ENCODE measurements around the gene PITPNM2.

Gene PITPNM2

GRCh38 chr12:123150744-123151456 lies at the start of gene PITPNM2:
Gene PITPNM2, minus strand, starts transcription at chr12:123151090. Its CDS starts 116,500 bp downstream, at chr12:123034590.
- no peak for DNase-seq (ENCODE audit: low spot score)

- no peak for DNase-seq (ENCODE audit: low spot score)
These were observed 49.5 kb upstream of the PITPNM2 start for GRCh38 chr12:123200414-123200813.

- no peak for DNase-seq (ENCODE audit: low spot score)
These were observed 49.0 kb upstream of the PITPNM2 start for GRCh38 chr12:123199936-123200335.

GRCh38 chr12:123187637-123188036 lies 36.7 kb upstream of the PITPNM2 start:
- no peak for DNase-seq (ENCODE audit: low spot score)

GRCh38 chr12:123180171-123180570 lies 29.3 kb upstream of the PITPNM2 start:
- DNase-seq (ENCODE audit: low spot score), result no peak

GRCh38 chr12:123171967-123172366 lies 21.1 kb upstream of the PITPNM2 start:
- DNase-seq (ENCODE audit: low spot score), result no peak

GRCh38 chr12:123167329-123167728 lies 16.4 kb upstream of the PITPNM2 start:
- no peak for DNase-seq (ENCODE audit: low spot score)

- DNase-seq (ENCODE audit: low spot score), result no peak
These were observed 14.6 kb upstream of the PITPNM2 start for GRCh38 chr12:123165537-123165936.

GRCh38 chr12:123164710-123165261 lies 13.9 kb upstream of the PITPNM2 start:
- DNase-seq (ENCODE audit: low spot score), result no peak

- no peak for DNase-seq (ENCODE audit: low spot score)
These were observed 13.3 kb upstream of the PITPNM2 start for GRCh38 chr12:123164222-123164621.

- DNase-seq (ENCODE audit: low spot score), result no peak
These were observed 12.3 kb upstream of the PITPNM2 start for GRCh38 chr12:123163227-123163626.

GRCh38 chr12:123160801-123161487 lies 10.1 kb upstream of the PITPNM2 start:
- DNase-seq (ENCODE audit: low spot score), result no peak

- no peak for DNase-seq (ENCODE audit: low spot score)
These were observed 3.0 kb upstream of the PITPNM2 start for GRCh38 chr12:123153906-123154305.

GRCh38 chr12:123152833-123153232 lies 1.9 kb upstream of the PITPNM2 start:
- DNase-seq (ENCODE audit: low spot score), result no peak

- no peak for DNase-seq (ENCODE audit: low spot score)
These were observed 866 bp upstream of the PITPNM2 start for GRCh38 chr12:123151457-123152454.

- DNase-seq (ENCODE audit: low spot score), result no peak
These were observed 581 bp downstream of the PITPNM2 start for GRCh38 chr12:123150275-123150743.

- no peak for DNase-seq (ENCODE audit: low spot score)
These were observed 1.2 kb downstream of the PITPNM2 start for GRCh38 chr12:123149501-123150274.

GRCh38 chr12:123149088-123149487 lies 1.8 kb downstream of the PITPNM2 start:
- DNase-seq (ENCODE audit: low spot score), result no peak

- no peak for DNase-seq (ENCODE audit: low spot score)
These were observed 2.2 kb downstream of the PITPNM2 start for GRCh38 chr12:123148655-123149054.

- DNase-seq (ENCODE audit: low spot score), result no peak
These were observed 2.7 kb downstream of the PITPNM2 start for GRCh38 chr12:123148223-123148622.

GRCh38 chr12:123145211-123145610 lies 5.7 kb downstream of the PITPNM2 start:
- DNase-seq (ENCODE audit: low spot score), result no peak

All from pons (tissue), 1 donor.